SKM-1 treated with dmso at 0.1 percent for 144 hours (cell line): Measurements from ENCODE around the gene FNDC11.

Source experiments
- DNase-seq: peaks from one replicate; lab custom pipeline; 2025; ENCODE audit not compliant: unreplicated experiment; lab: John Stamatoyannopoulos, UW

FNDC11 gene

GRCh38 chr20:63539092-63539430, 14.9 kb upstream of the FNDC11 start:
- no peak for DNase-seq

GRCh38 chr20:63539441-63540370, 14.3 kb upstream of the FNDC11 start:
- DNase-seq, result no peak

- DNase-seq, result no peak
Observed at GRCh38 chr20:63540417-63541186, 13.4 kb upstream of the FNDC11 start.

- no peak for DNase-seq
Observed at GRCh38 chr20:63541371-63541770, 12.6 kb upstream of the FNDC11 start.

- DNase-seq, result no peak
Observed at GRCh38 chr20:63542031-63542559, 11.9 kb upstream of the FNDC11 start.

- DNase-seq, result no peak
Observed at GRCh38 chr20:63542696-63543095, 11.3 kb upstream of the FNDC11 start.

GRCh38 chr20:63543131-63543530, 10.8 kb upstream of the FNDC11 start:
- no peak for DNase-seq

- DNase-seq, result no peak
Observed at GRCh38 chr20:63543733-63544132, 10.2 kb upstream of the FNDC11 start.

- DNase-seq, result no peak
Observed at GRCh38 chr20:63544241-63544957, 9.6 kb upstream of the FNDC11 start.

GRCh38 chr20:63544958-63545516, 8.9 kb upstream of the FNDC11 start:
- no peak for DNase-seq

- no peak for DNase-seq
Observed at GRCh38 chr20:63545814-63546213, 8.1 kb upstream of the FNDC11 start.

- DNase-seq, result no peak
Observed at GRCh38 chr20:63546256-63546955, 7.6 kb upstream of the FNDC11 start.

- DNase-seq, result no peak
Observed at GRCh38 chr20:63546956-63547724, 6.8 kb upstream of the FNDC11 start.

GRCh38 chr20:63547725-63548480, 6.1 kb upstream of the FNDC11 start, which contains the start of gene SRMS:
TSS of gene SRMS (minus strand) at chr20:63547749. CDS start at chr20:63547463, 286 bp downstream.
- DNase-seq, result no peak

- no peak for DNase-seq
Observed at GRCh38 chr20:63548542-63548941, 5.4 kb upstream of the FNDC11 start.

- DNase-seq, result no peak
Observed at GRCh38 chr20:63549019-63549418, 4.9 kb upstream of the FNDC11 start.

- DNase-seq, result no peak
Observed at GRCh38 chr20:63549679-63550282, 4.2 kb upstream of the FNDC11 start.

GRCh38 chr20:63551068-63551467, 2.9 kb upstream of the FNDC11 start:
- DNase-seq, result no peak
